Osteoblast (primary cell): ENCODE results near the gene AGRP. TPM values are rescaled to one million over a fixed set of nuclear protein-coding genes. Genes with fewer than 3 reads are reported as not detected.

ENCODE experiments used
- DNase-seq: peaks from one replicate; pipeline ENCODE4 v3.0.0; 2011; ENCODE audit warnings: low spot score, mixed read lengths; ENCODE audit not compliant: insufficient read length; ENCODE audit errors: missing footprints
- H2AFZ ChIP-seq: 2 replicates; pipeline ENCODE4 v1.6.0; 2011; ENCODE audit warnings: mild to moderate bottlenecking, low read length
- H3K27ac ChIP-seq: 2 replicates; pipeline ENCODE4 v1.5.1; 2011; ENCODE audit warnings: mild to moderate bottlenecking, low read depth, low read length, moderate library complexity
- H3K27me3 ChIP-seq: 2 replicates; pipeline ENCODE4 v1.6.0; 2012; ENCODE audit warnings: mild to moderate bottlenecking, control low read depth, inconsistent platforms, low read length, moderate library complexity; ENCODE audit not compliant: insufficient read depth
- H3K36me3 ChIP-seq: 2 replicates; pipeline ENCODE4 v1.5.1; 2011; ENCODE audit warnings: mild to moderate bottlenecking, low read length, control low read depth, moderate library complexity; ENCODE audit not compliant: insufficient read depth
- H3K4me1 ChIP-seq: 2 replicates; pipeline ENCODE4 v1.5.1; 2011; ENCODE audit warnings: mild to moderate bottlenecking, low read length, control low read depth, moderate library complexity; ENCODE audit not compliant: insufficient read depth
- H3K4me2 ChIP-seq: 2 replicates; pipeline ENCODE4 v1.6.0; 2011; ENCODE audit warnings: mild to moderate bottlenecking, low read length; ENCODE audit not compliant: insufficient read depth
- H3K4me3 ChIP-seq: fragments of 200-600 bp; sonication (generic); 3 replicates; pipeline ENCODE4 v1.5.1; 2012; ENCODE audit warnings: mild to moderate bottlenecking, low read length, inconsistent platforms; ENCODE audit not compliant: insufficient read depth
- H3K79me2 ChIP-seq: 2 replicates; pipeline ENCODE4 v1.6.0; 2012; ENCODE audit warnings: mild to moderate bottlenecking, low read length, control low read depth, inconsistent platforms; ENCODE audit not compliant: insufficient read depth
- H3K9me3 ChIP-seq: 2 replicates; pipeline ENCODE4 v1.5.1; 2011; ENCODE audit warnings: low read depth, low read length, control low read depth
- H4K20me1 ChIP-seq: 2 replicates; pipeline ENCODE4 v1.6.0; 2012; ENCODE audit warnings: mild to moderate bottlenecking, low read length, control low read depth; ENCODE audit not compliant: insufficient read depth
- total RNA-seq: library from RNA; depleted of rRNA; stranded (reverse); fragments of >200 nt; gene quantifications from 2 replicates; pipeline ENCODE4 v1.2.3, GENCODE V29; 2012
- TF ChIP-seq, protein P1 (sequence below): IDR thresholded peaks from 2 replicates; pipeline ENCODE4 v1.5.1; 2011; ENCODE audit warnings: mild to moderate bottlenecking, low read depth, low read length, moderate library complexity; ENCODE audit errors: extremely low read depth

AGRP gene
- total RNA-seq, 1 donor: not detected

DNA sequence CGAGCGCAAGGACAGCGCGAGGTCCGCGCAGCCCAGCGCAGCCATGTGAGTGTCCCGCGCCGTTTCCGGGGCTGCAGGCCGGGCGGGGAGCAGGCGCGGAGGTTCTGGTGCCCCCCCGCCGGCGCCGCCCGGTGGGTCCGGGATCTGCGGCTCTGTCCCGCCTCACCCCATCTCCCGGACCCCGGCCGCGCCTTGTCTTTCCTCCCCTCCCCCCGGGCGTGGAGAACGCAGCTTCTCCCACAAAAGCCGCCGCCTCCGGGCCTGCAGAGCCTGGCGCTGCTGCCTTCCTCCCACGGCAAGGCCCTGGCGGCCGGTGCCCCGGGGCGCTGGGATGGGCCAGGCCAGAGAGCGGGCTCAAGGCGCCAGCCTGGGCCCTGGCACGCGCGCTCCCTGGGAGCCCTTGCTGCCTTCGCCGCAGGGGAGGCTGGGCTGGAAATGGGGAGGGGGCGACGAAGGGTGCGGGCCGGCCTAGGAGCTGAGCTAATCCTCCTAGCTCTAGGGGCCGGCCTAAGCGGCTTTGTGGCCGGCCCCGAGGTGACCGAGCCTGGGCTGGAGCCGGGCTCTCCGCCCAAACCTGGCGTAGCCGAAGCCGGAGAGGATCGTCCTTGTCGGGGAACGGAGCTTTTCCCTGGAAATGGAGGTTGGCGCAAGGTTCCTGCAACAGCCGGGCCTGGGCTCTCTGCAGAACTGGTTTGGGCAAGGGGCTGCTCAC, 45.7 kb upstream of the AGRP start:
- H4K20me1 ChIP-seq: peaks cover 34% of the 10 kb centered on the region
- H3K27ac ChIP-seq: peak overlapping the region; percentile 70
- H3K9me3 ChIP-seq: no peaks in the 10 kb centered on the region
- H3K79me2 ChIP-seq: peaks cover 47% of the 10 kb centered on the region
- peak overlapping the region; percentile 91 for H3K4me2 ChIP-seq
- peaks cover 4% of the 10 kb centered on the region for H3K36me3 ChIP-seq
- peak overlapping the region; percentile 40 for H2AFZ ChIP-seq
- peaks cover 27% of the 10 kb centered on the region for H3K4me1 ChIP-seq
- TF ChIP-seq, protein P1, sequence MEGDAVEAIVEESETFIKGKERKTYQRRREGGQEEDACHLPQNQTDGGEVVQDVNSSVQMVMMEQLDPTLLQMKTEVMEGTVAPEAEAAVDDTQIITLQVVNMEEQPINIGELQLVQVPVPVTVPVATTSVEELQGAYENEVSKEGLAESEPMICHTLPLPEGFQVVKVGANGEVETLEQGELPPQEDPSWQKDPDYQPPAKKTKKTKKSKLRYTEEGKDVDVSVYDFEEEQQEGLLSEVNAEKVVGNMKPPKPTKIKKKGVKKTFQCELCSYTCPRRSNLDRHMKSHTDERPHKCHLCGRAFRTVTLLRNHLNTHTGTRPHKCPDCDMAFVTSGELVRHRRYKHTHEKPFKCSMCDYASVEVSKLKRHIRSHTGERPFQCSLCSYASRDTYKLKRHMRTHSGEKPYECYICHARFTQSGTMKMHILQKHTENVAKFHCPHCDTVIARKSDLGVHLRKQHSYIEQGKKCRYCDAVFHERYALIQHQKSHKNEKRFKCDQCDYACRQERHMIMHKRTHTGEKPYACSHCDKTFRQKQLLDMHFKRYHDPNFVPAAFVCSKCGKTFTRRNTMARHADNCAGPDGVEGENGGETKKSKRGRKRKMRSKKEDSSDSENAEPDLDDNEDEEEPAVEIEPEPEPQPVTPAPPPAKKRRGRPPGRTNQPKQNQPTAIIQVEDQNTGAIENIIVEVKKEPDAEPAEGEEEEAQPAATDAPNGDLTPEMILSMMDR: no peak
- peak overlapping the region; percentile 95 for H3K4me3 ChIP-seq
- peak; percentile 96 for DNase-seq
- H3K27me3 ChIP-seq: no peaks in the 10 kb centered on the region

GRCh38 chr16:67528222-67528869, 45.0 kb upstream of the AGRP start, which contains the start of gene RIPOR1:
Gene RIPOR1 (plus strand): TSS chr16:67528829. CDS start chr16:67538447, 9,618 bp downstream.
- Histone ChIP-seq H3K27me3 (no peaks in the 10 kb centered on the region), H3K27ac (peak within 1 kb of the TSS; percentile 70), H3K79me2 (peaks cover 42% of the 10 kb centered on the region), H2AFZ (peak within 1 kb of the TSS; percentile 82), H3K36me3 (peaks cover 4% of the 10 kb centered on the region), H4K20me1 (peaks cover 30% of the 10 kb centered on the region), H3K4me3 (peak within 1 kb of the TSS; percentile 95), H3K9me3 (no peaks in the 10 kb centered on the region), H3K4me1 (peaks cover 27% of the 10 kb centered on the region), H3K4me2 (peak within 1 kb of the TSS; percentile 91)
- peak; percentile 96 for DNase-seq
- TF ChIP-seq, protein P1: no peak

DNA sequence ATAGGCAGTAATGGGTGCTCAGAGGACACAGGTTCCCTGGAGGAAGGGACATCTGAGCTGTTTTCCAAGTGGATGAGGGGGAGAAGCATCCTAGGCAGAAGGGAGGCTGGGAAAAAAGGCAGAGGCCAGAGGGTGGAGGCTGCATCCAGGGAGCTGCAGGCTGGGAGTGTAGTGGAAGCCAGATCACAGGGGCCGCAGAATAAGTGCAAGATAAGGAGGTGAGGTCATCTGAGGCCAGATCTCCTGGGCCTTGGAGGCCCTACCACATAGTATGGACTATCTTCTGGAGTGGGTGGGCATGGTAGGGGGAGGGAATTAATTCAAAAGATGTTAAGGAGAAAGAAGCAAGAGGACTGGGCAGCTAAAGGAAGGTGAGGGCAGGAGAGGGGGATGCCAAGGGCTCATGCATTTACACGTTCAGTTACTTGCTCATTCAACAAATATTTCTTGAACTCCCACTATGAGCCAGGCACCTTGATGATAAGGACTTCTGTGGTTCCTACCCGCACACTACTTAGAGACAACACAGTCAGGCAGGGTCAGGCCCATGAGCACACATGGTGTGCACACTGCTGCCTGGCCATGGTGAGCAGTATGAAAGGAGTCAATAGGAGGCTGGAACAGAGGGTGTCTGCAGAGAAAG, 42.9 kb upstream of the AGRP start:
- H2AFZ ChIP-seq: no peak overlapping the region
- H3K27ac ChIP-seq: no peak overlapping the region
- peaks cover 11% of the 10 kb centered on the region for H4K20me1 ChIP-seq
- H3K4me2 ChIP-seq: no peak overlapping the region
- no peaks in the 10 kb centered on the region for H3K27me3 ChIP-seq
- H3K9me3 ChIP-seq: no peaks in the 10 kb centered on the region
- peaks cover 23% of the 10 kb centered on the region for H3K4me1 ChIP-seq
- H3K79me2 ChIP-seq: peaks cover 22% of the 10 kb centered on the region
- no peak overlapping the region for H3K4me3 ChIP-seq
- H3K36me3 ChIP-seq: no peaks in the 10 kb centered on the region
- TF ChIP-seq, protein P1: no peak
- DNase-seq: peak; percentile 63
